DMS79 treated with DMSO at 0.1 percent for 48 hours (cell line): ENCODE results near the gene PPP1R15B.

Experiments used
- DNase-seq: peaks from one replicate; lab custom pipeline; 2025; lab: John Stamatoyannopoulos, UW

PPP1R15B gene

GRCh38 chr1:204366759-204367158, 44.9 kb downstream of the PPP1R15B start:
- DNase-seq = no peak

- DNase-seq = peak; percentile 68
These were observed 48.1 kb downstream of the PPP1R15B start for GRCh38 chr1:204363335-204364114.

- DNase-seq = no peak
These were observed 48.7 kb downstream of the PPP1R15B start for GRCh38 chr1:204362984-204363334.

GRCh38 chr1:204361781-204362180, 49.8 kb downstream of the PPP1R15B start:
- DNase-seq = no peak

GRCh38 chr1:204361341-204361771, 50.3 kb downstream of the PPP1R15B start:
- peak; percentile 49 for DNase-seq

GRCh38 chr1:204360314-204360713, 51.3 kb downstream of the PPP1R15B start:
- DNase-seq = no peak

- DNase-seq = peak; percentile 56
These were observed 52.0 kb downstream of the PPP1R15B start, which contains the start of gene PLEKHA6 for GRCh38 chr1:204359474-204360255. PLEKHA6 (minus strand) TSS chr1:204359929; CDS start chr1:204273727, 86,202 bp downstream.

- no peak for DNase-seq
These were observed 52.5 kb downstream of the PPP1R15B start for GRCh38 chr1:204359131-204359473.

- no peak for DNase-seq
These were observed 53.0 kb downstream of the PPP1R15B start for GRCh38 chr1:204358605-204359004.

- no peak for DNase-seq
These were observed 53.8 kb downstream of the PPP1R15B start for GRCh38 chr1:204357551-204358490.

- no peak for DNase-seq
These were observed 54.6 kb downstream of the PPP1R15B start for GRCh38 chr1:204356997-204357396.

GRCh38 chr1:204355913-204356312, 55.7 kb downstream of the PPP1R15B start:
- no peak for DNase-seq

- DNase-seq = no peak
These were observed 57.0 kb downstream of the PPP1R15B start for GRCh38 chr1:204354579-204354978.
